Kidney (tissue), 14 donors: ENCODE measurements around the gene NCOR1. TPM values are rescaled to one million over a fixed set of nuclear protein-coding genes. Genes with fewer than 3 reads are reported as not detected.
"Not testable (repeated sequence)": the region's sequence is repeated elsewhere in the genome, so short reads cannot be mapped to it uniquely, and the experiment has no call there.

Experiments used
- DNase-seq, 5 donors: peaks; one replicate each; pipeline ENCODE4 v3.0.0-alpha.2; 2013 to 2020
- FAIRE-seq: peaks from 2 replicates; lab custom pipeline; 2012; peaks lifted over from hg19 to GRCh38; lab: Jason Lieb, UNC
- H3K27ac ChIP-seq, 2 donors: one replicate each; pipeline ENCODE4 v1.7.0; 2013; ENCODE audit warnings: low read depth in 2 of 2, low read length in 2 of 2, inconsistent platforms in 1 of 2
- H3K27me3 ChIP-seq: one replicate; pipeline ENCODE4 v1.7.1; 2013; ENCODE audit warnings: low read length, inconsistent platforms; ENCODE audit not compliant: control insufficient read depth, insufficient read depth
- H3K36me3 ChIP-seq, 3 donors: one replicate each; pipeline versions ENCODE4 v1.7.0 to v1.7.1; 2013; ENCODE audit warnings: low read length in 3 of 3, control low read depth in 1 of 3, inconsistent platforms in 1 of 3; ENCODE audit not compliant: insufficient read depth in 3 of 3, control insufficient read depth in 2 of 3
- H3K4me1 ChIP-seq, 3 donors: one replicate each; pipeline versions ENCODE4 v1.7.0 to v1.7.1; 2013; ENCODE audit warnings: low read length in 3 of 3, inconsistent platforms in 1 of 3, low read depth in 1 of 3; ENCODE audit not compliant: control insufficient read depth in 2 of 3, insufficient read depth in 2 of 3
- H3K4me3 ChIP-seq, 3 donors: one replicate each; pipeline versions ENCODE4 v1.7.0 to v1.8.1; 2013; ENCODE audit warnings: low read length in 3 of 3, control low read depth in 1 of 3, inconsistent platforms in 1 of 3
- H3K9ac ChIP-seq, 3 donors: one replicate each; pipeline versions ENCODE4 v1.7.0 to v1.7.1; 2013; ENCODE audit warnings: low read length in 3 of 3, control low read depth in 1 of 3, inconsistent platforms in 1 of 3
- H3K9me3 ChIP-seq, 3 donors: one replicate each; pipeline versions ENCODE4 v1.7.0 to v1.7.1; 2013; ENCODE audit warnings: low read length in 3 of 3, control low read depth in 1 of 3, inconsistent platforms in 1 of 3; ENCODE audit not compliant: control insufficient read depth in 2 of 3, insufficient read depth in 1 of 3
- intact Hi-C: fragments of 100-400 bp; cut with DNase I; formaldehyde crosslinking; loops from one replicate; pipeline ENCODE4 v1.11.1; 2022
- polyA plus RNA-seq: library from polyadenylated mRNA; stranded (reverse); fragments of 350-450 nt; fragmentation: Illumina TruSeq; extraction: RNeasy Lipid Tissue Mini Kit (QIAGEN cat#74804); gene quantifications from one replicate; pipeline ENCODE4 v1.2.3, GENCODE V29; 2014; ENCODE audit warnings: low read depth, low replicate concordance; ENCODE audit not compliant: insufficient read depth
- total RNA-seq: library from RNA; stranded (reverse); fragmentation: NEBNext Ultra II Directional; extraction: Animal tissue kit (Norgen Biotek cat#: 25700); gene quantifications from one replicate; pipeline ENCODE4 v1.2.1, GENCODE V29; 2021
- TF ChIP-seq, protein P1 (sequence below): IDR thresholded peaks from 3 replicates; pipeline ENCODE4 v1.5.1; 2012; ENCODE audit warnings: mild to moderate bottlenecking, moderate library complexity, borderline replicate concordance; ENCODE audit not compliant: insufficient read depth; ENCODE audit errors: extremely low read depth
- donor health status: control.
- donor health status: control.
- donor health status: control.
- donor health status: control.
- donor health status: control.
- donor health status: DM: yes; HTN: yes; CAD: no.
- donor health status: Normal renal cell carcinoma (clear cell type).

NCOR1 gene
- total and polyA plus RNA-seq, 2 donors from 2014 or later: 44.9 to 136 TPM

DNA sequence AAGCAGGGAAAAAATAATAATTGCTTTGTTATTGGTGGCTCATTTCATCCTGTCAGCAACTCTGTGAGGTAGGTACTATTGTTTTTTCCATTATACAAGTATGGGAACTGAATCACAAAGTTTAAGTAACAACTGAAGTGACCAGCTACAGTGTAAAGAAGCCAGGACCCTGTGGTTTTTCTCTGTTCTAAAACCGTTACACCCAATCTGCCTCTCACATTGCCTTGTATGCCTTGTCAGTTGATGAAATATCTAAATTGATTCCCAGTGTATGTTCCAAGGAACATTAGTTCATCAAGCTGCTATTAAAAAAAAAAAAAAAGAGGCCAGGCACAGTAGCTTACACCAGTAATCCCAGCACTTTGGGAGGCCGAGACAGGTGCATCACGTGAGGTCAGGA, 7.1 kb upstream of the NCOR1 start:
- H3K4me1 ChIP-seq: peaks cover 0 to 5% (median 0%) of the 10 kb centered on the region in 3 donors
- H3K9ac ChIP-seq: no peak overlapping the region
- no peak overlapping the region for H3K27ac ChIP-seq
- TF ChIP-seq, protein P1, sequence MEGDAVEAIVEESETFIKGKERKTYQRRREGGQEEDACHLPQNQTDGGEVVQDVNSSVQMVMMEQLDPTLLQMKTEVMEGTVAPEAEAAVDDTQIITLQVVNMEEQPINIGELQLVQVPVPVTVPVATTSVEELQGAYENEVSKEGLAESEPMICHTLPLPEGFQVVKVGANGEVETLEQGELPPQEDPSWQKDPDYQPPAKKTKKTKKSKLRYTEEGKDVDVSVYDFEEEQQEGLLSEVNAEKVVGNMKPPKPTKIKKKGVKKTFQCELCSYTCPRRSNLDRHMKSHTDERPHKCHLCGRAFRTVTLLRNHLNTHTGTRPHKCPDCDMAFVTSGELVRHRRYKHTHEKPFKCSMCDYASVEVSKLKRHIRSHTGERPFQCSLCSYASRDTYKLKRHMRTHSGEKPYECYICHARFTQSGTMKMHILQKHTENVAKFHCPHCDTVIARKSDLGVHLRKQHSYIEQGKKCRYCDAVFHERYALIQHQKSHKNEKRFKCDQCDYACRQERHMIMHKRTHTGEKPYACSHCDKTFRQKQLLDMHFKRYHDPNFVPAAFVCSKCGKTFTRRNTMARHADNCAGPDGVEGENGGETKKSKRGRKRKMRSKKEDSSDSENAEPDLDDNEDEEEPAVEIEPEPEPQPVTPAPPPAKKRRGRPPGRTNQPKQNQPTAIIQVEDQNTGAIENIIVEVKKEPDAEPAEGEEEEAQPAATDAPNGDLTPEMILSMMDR: no peak
- intact Hi-C loops: no loop called here
- no peaks in the 10 kb centered on the region for H3K36me3 ChIP-seq
- H3K4me3 ChIP-seq: no peak overlapping the region
- no peaks in the 10 kb centered on the region for H3K9me3 ChIP-seq
- DNase-seq (no peak), FAIRE-seq (no peak)
- no peaks in the 10 kb centered on the region for H3K27me3 ChIP-seq

DNA sequence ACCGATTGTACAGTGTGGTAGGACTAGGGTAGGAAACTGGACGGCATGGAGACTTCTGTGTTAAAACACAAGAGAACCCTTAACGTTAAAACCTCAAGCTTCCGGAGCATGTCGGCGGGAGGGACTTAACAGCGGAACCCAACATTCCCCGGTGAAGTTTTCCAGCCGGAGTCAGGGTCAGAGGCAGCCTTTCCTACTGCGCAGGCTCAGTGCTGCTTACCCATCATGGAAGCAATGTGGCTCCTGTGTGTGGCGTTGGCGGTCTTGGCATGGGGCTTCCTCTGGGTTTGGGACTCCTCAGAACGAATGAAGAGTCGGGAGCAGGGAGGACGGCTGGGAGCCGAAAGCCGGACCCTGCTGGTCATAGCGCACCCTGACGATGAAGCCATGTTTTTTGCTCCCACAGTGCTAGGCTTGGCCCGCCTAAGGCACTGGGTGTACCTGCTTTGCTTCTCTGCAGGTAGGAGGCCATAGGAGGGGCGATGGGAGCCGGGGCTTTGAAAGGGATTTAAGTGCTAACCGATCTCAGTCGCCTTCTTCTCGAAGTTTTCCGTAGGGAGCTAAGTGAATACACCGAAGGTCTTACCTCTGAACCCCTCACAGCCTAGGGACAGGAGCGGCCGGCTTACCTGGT, 1.8 kb upstream of the NCOR1 start, which contains the start of gene PIGL:
TSS of gene PIGL (plus strand) at position 209 of the 634 bp plus-strand sequence. CDS start at position 226, 17 bp downstream.
- Histone ChIP-seq H3K9ac (peak within 1 kb of the TSS; percentile 90 to 95 (median 94)), H3K27me3 (no peaks in the 10 kb centered on the region), H3K27ac (peak within 1 kb of the TSS; percentile 97 to 98), H3K4me3 (peak within 1 kb of the TSS; percentile 92 to 99 (median 95)), H3K4me1 (peaks cover 4 to 7% (median 5%) of the 10 kb centered on the region in 3 donors), H3K36me3 (no peaks in the 10 kb centered on the region), H3K9me3 (no peaks in the 10 kb centered on the region)
- intact Hi-C loops: no loop called here
- DNase-seq (peak; percentile 92 to 98 (median 94)), FAIRE-seq (no peak)
- TF ChIP-seq, protein P1: peak; percentile 10

DNA sequence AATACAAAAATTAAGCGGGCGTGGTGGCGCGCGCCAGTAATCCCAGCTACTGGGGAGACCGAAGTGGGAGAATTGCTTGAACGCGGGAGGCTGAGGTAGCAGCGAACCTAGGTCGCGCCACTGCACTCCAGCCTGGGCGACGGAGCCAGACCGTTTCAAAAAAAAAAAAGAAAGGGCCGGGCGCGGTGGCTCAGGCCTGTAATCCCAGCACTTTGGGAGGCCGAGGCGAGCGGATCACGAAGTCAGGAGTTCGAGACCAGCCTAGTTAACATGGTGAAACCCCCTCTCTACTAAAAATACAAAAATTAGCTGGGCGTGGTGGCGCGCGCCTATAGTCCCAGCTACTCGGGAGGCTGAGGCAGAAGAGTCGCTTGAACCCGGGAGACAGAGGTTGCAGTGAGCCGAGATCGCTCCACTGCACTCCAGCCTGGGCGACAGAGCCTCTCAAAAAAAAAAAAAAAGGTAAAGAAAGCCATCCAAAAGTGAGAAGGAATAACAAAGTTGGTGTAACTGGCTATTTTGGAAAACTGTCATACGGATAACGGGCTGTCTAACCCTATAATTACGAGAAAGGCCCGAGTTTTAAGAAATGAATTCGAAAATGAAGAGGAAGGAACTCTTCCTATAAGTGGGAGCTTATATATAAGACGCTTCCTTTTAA, 1.1 kb upstream of the NCOR1 start:
- DNase-seq, H3K4me1 ChIP-seq, intact Hi-C loops, H3K27me3 ChIP-seq, FAIRE-seq, H3K36me3 ChIP-seq, H3K9me3 ChIP-seq: not testable (repeated sequence)
- Histone ChIP-seq H3K9ac (peak overlapping the region in 2 of 3 donors; percentile 94 to 95), H3K27ac (peak overlapping the region; percentile 97 to 98), H3K4me3 (peak overlapping the region; percentile 92 to 99 (median 95))

DNA sequence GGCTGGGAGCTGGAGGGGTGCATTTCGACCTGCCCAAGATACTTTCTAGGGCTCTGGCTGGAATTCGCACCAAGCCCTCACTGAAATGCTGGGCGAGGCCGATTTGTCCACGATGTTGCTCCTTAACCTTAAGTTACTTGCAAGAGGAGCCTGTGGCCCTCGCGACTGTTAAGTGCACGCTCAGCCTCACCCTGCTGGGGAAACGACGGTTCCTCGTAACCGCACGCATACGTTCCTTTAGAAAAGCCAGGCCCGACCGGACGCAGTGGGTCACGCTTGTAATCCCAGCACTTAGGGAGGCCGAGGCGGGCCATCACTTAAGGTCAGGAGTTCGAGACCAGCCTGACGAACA, 607 bp upstream of the NCOR1 start:
- intact Hi-C loops: no loop called here
- TF ChIP-seq, protein P1: no peak
- DNase-seq: no peak

More for the DNA sequence above, 607 bp upstream of the NCOR1 start:
- peak overlapping the region; percentile 45 to 93 (median 90) for H3K9ac ChIP-seq
- H3K27me3 ChIP-seq: no peaks in the 10 kb centered on the region
- H3K4me3 ChIP-seq: peak overlapping the region; percentile 68 to 99 (median 92)
- H3K27ac ChIP-seq: peak overlapping the region; percentile 97 to 98
- no peak for FAIRE-seq
- no peaks in the 10 kb centered on the region for H3K9me3 ChIP-seq
- no peaks in the 10 kb centered on the region for H3K36me3 ChIP-seq
- H3K4me1 ChIP-seq: peaks cover 4 to 7% (median 5%) of the 10 kb centered on the region in 3 donors
